DMS79 treated with DMSO at 0.1 percent for 48 hours (cell line): ENCODE data around the gene OR5L1.

ENCODE experiments used
- DNase-seq: peaks from one replicate; lab custom pipeline; 2025; lab: John Stamatoyannopoulos, UW

The OR5L1 gene

GRCh38 chr11:55811067-55811466, at the start of gene OR5L1:
OR5L1 (plus strand) TSS chr11:55811367; CDS start chr11:55811467, 100 bp downstream.
- no peak for DNase-seq

- no peak for DNase-seq
These were observed 38.0 kb upstream of the OR5L1 start, which contains the start of gene OR5D13 for GRCh38 chr11:55773138-55773537. OR5D13 (plus strand) TSS chr11:55773438; CDS start chr11:55773438, 0 bp downstream.

- no peak for DNase-seq
These were observed 19.6 kb upstream of the OR5L1 start for GRCh38 chr11:55791606-55792005.

GRCh38 chr11:55793321-55793720, 17.8 kb upstream of the OR5L1 start:
- DNase-seq = no peak

GRCh38 chr11:55795256-55795655, 15.9 kb upstream of the OR5L1 start, which contains the start of gene OR5D14:
OR5D14 (plus strand) TSS chr11:55795556; CDS start chr11:55795556, 0 bp downstream.
- no peak for DNase-seq

GRCh38 chr11:55806248-55806647, 4.9 kb upstream of the OR5L1 start:
- DNase-seq = no peak

- DNase-seq = no peak
These were observed 8.2 kb downstream of the OR5L1 start, which contains the start of gene OR5D18 for GRCh38 chr11:55819330-55819729. OR5D18 (plus strand) TSS chr11:55819630; CDS start chr11:55819630, 0 bp downstream.

GRCh38 chr11:55826919-55827318, 15.8 kb downstream of the OR5L1 start, which contains the start of gene OR5L2:
OR5L2 (plus strand) TSS chr11:55827219; CDS start chr11:55827219, 0 bp downstream.
- no peak for DNase-seq

- DNase-seq = no peak
These were observed 27.3 kb downstream of the OR5L1 start, which contains the start of gene OR5D16 for GRCh38 chr11:55838452-55838851. OR5D16 (plus strand) TSS chr11:55838752; CDS start chr11:55838752, 0 bp downstream.

- no peak for DNase-seq
These were observed 36.3 kb downstream of the OR5L1 start for GRCh38 chr11:55847453-55847852.

- DNase-seq = no peak
These were observed 37.9 kb downstream of the OR5L1 start for GRCh38 chr11:55849037-55849436.

- no peak for DNase-seq
These were observed 41.0 kb downstream of the OR5L1 start for GRCh38 chr11:55852141-55852540.

- no peak for DNase-seq
These were observed 43.5 kb downstream of the OR5L1 start for GRCh38 chr11:55854704-55855103.
